Myocyte (in vitro differentiated cells): ENCODE measurements around the gene FADS3. TPM values are rescaled to one million over a fixed set of nuclear protein-coding genes. Genes with fewer than 3 reads are reported as not detected.
A peak's percentile ranks its signal among the peaks of the same experiment; 100 is the strongest.

Experiments
- DNase-seq: peaks from one replicate; pipeline ENCODE4 v3.0.0-alpha.2; 2012; ENCODE audit warnings: low read depth
- total RNA-seq: library from RNA; depleted of rRNA; stranded (reverse); fragments of >200 nt; gene quantifications from 2 replicates; pipeline ENCODE4 v1.2.3, GENCODE V29; 2014

The FADS3 gene
- total RNA-seq, 1 donor from 2014 or later, result 310 TPM

- no peak for DNase-seq
Observed at GRCh38 chr11:61839742-61840141, 51.6 kb downstream of the FADS3 start.

- no peak for DNase-seq
Observed at GRCh38 chr11:61838921-61839320, 52.4 kb downstream of the FADS3 start.

DNA sequence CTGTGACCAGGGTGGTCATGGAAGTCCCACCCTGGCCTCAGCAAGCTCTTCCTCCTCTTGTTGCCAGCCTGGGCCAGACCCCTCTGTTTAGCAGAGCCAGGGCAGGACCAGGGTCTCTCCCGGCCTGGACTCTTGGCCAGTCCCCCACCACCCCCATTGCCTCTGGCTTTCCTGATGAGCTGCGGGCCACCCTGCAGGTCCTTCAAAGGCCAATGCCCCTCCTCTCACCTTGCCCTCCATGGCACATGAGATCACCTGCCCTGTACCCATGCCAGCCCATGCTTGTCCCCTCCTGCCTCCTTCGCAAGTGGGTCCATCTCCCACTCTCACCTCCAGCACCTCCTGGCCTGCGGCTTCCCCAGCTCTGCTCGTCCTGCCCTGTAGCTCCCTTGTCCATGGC lies 52.8 kb downstream of the FADS3 start:
- no peak for DNase-seq

- no peak for DNase-seq
Observed at GRCh38 chr11:61837411-61838005, 53.8 kb downstream of the FADS3 start.

- DNase-seq, result no peak
Observed at GRCh38 chr11:61836193-61836592, 55.2 kb downstream of the FADS3 start.

GRCh38 chr11:61834278-61835048 lies 56.9 kb downstream of the FADS3 start:
- DNase-seq, result peak; percentile 55

DNA sequence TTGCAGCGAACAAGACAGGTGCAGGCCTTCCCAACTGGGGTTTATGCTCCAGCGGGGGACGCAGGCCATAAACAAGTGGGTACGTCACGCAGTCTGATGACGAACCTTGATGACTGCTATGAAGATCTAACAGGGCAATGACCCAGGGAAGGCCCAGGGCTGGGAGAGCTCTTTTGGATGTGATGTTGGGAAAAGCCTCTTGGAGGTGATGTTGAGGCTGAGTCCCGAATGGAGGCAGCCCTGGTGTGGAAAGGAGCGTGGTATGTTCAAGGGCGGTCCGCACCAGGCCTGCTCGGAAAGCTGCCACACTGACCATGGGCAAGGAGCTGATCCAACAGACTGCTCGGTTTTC lies 57.4 kb downstream of the FADS3 start:
- no peak for DNase-seq

DNA sequence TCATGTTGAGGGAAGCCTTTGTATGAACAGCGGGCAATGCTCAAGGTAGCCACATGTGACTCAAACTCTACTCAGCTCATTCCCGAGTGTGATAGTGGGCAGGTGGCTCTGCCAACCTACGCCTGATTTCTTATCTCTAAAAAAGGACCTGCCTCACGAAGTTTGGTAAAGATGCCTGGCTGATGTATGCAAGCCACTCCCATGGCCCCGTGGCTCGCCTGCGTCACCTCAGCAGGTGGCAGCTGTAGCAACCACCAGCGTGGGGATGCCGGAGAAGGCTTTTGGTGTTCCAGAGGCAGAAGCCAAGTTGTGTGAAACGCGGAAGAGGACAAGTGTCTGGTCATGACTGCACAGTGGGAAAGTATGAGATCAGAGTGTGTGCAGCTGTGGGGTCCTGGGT lies 57.9 kb downstream of the FADS3 start:
- no peak for DNase-seq

DNA sequence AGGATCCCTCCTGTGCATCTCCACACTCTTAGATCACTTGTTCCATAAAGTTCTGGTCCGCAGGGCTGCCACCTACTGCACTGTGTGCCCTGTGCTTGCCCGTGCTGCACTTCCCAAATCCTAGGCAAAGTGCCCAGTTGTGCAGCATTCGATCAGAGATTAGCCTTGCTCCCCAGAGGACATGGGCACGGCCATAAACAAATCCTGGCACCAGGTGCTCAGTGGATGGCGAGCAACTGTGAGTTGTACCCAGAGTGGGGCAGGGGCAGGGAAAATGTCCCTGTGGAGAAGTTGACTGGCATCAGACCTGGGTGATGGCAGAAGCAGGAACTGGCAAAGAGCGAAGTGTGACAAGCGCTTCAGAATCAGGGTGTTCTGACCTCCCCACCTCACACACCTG lies 58.6 kb downstream of the FADS3 start:
- no peak for DNase-seq

DNA sequence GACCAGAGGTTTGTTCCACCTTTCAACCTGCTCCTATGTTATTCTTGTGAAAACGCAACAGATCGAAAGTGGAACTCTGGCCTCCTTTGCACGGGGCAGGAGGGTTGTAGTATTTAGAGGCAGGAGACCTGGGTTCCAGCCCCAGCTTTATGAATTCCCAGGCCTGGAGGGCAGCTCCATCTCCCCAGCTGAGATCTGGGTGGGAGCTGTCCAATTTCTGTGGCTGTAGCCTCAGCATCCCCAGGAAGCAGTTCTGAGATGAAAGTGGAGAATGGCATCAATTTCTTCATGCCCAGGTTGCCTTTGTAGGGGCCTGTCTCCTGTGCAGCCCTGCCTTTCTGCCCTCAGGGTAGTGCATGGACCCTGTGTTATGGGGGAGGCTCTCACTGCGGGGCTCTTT lies 59.1 kb downstream of the FADS3 start:
- no peak for DNase-seq

DNA sequence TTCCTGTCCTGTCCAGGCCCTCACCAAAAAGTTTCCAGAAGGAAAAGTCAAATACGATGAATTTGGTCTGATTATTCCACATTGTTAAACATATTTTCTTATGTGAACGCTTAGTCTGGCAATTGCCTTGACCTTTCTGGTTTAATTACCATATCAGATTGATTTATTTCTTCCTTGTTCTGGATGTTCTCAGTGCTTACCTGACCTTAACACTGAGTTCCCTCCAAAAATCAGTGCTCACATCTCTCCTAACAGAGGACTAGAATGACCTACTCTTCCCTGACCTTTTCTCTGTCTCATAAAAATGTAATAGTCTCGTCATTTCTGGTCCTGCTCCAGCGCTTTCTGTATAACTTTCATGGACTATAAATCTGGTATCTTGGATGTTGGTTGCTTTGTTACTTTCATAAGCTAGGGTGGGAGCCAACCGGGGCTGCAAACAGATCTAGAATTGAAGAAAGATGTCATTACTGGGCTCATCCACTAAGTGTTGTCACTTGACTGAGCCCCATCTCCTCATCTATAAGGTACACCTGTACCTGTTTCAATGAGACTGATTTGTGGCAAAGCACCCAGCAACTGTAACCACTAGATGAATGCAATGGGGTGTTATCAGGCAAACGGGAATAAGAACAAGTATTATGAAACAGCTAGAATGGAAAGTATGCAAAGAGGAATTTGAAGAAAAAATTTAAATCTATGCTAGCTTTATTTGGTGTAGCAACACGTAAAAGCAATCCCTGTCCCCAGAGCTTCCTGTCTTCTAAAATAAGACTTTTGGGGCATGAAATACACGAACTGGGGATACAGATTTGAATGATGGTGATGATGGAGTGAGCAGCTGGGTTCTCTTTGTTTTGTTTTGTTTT lies 60.9 kb downstream of the FADS3 start:
- DNase-seq, result no peak

GRCh38 chr11:61829806-61830205 lies 61.5 kb downstream of the FADS3 start:
- no peak for DNase-seq

GRCh38 chr11:61828629-61829407 lies 62.5 kb downstream of the FADS3 start:
- DNase-seq, result peak; percentile 25

GRCh38 chr11:61828379-61828628 lies 63.0 kb downstream of the FADS3 start:
- DNase-seq, result no peak

GRCh38 chr11:61827571-61828378 lies 63.6 kb downstream of the FADS3 start, which contains the start of gene FADS2:
Gene FADS2 (plus strand): TSS chr11:61828300. CDS start chr11:61828391, 91 bp downstream.
- DNase-seq, result peak; percentile 89

GRCh38 chr11:61826930-61827570 lies 64.3 kb downstream of the FADS3 start:
- DNase-seq, result no peak
